OCI-LY1 (cell line): ENCODE results near the gene MACROD1.
A peak's percentile ranks its signal among the peaks of the same experiment; 100 is the strongest.

Experiments
- CTCF ChIP-seq: fragments of 200-600 bp; sonication (generic), shearing (Covaris generic); IDR thresholded peaks from 2 replicates; pipeline ENCODE4 v1.5.1; 2017; ENCODE audit warnings: mild to moderate bottlenecking, antibody characterized with exemption, low read length, moderate library complexity, mixed read lengths
- EZH2 ChIP-seq: fragments of 200-600 bp; sonication (generic), shearing (Covaris generic); IDR thresholded peaks from 2 replicates; pipeline ENCODE4 v1.8.0; 2017; ENCODE audit warnings: borderline replicate concordance, mixed run types, mild to moderate bottlenecking, antibody characterized with exemption, low read length, moderate library complexity, mixed read lengths

GRCh38 chr11:64148226-64148916, 17.5 kb downstream of the MACROD1 start:
- TF ChIP-seq EZH2 (no peak), CTCF (peak; percentile 93)
